Stimulated activated CD8-positive, alpha-beta memory T cell treated with anti-CD3 and anti-CD28 coated beads, Interleukin-2, amount 100 ng/mL, for 48 hours (primary cell): ENCODE measurements around the gene KRT26.
"Not testable (repeated sequence)": the region's sequence is repeated elsewhere in the genome, so short reads cannot be mapped to it uniquely, and the experiment has no call there.

Source experiments
- DNase-seq, 2 donors: peaks; one replicate each; pipeline ENCODE4 v3.0.0-alpha.2; 2020; ENCODE audit warnings: low read depth in 2 of 2

The KRT26 gene

DNA sequence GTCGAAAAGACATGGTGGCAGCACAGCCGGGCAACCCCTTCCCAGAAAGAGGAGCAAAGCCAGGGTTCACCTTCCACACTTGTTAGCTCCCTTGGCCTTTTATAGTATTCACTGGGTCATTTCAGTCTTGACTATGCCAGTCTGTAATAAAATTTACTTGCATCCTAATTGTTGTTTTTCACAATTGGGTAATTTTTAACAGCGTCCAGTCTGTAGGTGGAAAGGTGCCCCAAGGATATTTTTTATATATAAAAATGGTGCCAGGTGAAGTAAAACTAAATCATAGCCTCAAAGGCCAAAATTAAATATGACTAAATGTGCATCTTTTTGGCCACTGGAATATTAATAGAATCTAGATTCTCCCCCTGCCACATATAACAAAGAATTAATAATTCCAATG, at the start of gene KRT26:
TSS of gene KRT26 (minus strand) at position 101 of the 400 bp plus-strand sequence. CDS start at position 13, 88 bp downstream.
- no peak for DNase-seq

GRCh38 chr17:40821536-40821935, 49.5 kb upstream of the KRT26 start:
- DNase-seq, result no peak

GRCh38 chr17:40820228-40820838, 48.3 kb upstream of the KRT26 start:
- no peak for DNase-seq

DNA sequence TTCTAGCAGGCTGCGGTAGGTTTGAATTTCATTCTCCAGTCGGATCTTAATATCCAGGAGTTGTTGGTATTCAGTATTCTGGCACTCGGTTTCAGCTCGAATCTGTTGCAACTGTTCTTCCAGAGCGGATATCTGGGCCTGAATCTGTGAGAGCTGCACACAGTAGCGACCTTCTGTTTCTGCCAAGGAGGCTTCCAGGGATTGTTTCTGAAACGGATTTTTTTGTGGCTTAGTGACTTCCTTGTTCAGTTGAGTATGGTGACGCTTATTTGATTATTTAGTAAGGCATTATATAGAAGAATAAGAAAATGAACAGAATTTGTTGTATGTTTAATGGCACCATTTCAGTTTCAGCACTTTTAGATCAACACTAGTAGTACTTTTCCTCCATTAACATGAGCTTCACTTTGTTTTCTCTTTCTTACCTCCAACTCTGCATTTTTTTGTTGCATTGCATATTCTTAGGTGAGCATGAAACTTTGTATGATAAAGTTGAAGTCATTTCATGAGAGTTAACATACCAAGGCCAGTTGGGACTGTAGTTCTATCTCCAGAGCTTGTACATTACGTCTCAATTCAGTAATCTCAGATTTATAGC, 47.6 kb upstream of the KRT26 start:
- no peak for DNase-seq

GRCh38 chr17:40818733-40819527, 46.9 kb upstream of the KRT26 start:
- peak; percentile 68 to 74 for DNase-seq

GRCh38 chr17:40818343-40818732, 46.3 kb upstream of the KRT26 start:
- no peak for DNase-seq

- DNase-seq, result no peak
Observed at GRCh38 chr17:40817103-40817682, 45.2 kb upstream of the KRT26 start.

DNA sequence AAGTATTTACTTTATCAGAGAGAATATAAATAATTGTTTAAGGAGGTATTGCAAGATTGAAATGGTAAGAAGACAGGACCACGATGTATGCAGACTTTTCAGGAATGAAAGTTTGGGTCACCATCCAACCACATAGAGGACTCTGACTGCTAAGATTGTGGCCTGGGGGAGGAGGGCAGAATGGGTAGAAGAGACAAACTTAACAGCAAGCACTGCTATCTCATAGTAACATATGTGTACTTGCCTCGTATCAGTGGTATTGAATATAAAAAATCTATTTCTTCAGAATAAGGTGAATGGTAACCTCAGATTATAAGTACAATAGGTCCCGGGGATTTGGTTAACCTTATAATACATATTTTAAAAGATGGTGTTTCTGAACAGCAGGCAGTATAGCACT, 44.6 kb upstream of the KRT26 start:
- DNase-seq, result no peak

- DNase-seq, result no peak
Observed at GRCh38 chr17:40815381-40815780, 43.4 kb upstream of the KRT26 start.

GRCh38 chr17:40814657-40815056, 42.7 kb upstream of the KRT26 start:
- DNase-seq, result not testable (repeated sequence)

DNA sequence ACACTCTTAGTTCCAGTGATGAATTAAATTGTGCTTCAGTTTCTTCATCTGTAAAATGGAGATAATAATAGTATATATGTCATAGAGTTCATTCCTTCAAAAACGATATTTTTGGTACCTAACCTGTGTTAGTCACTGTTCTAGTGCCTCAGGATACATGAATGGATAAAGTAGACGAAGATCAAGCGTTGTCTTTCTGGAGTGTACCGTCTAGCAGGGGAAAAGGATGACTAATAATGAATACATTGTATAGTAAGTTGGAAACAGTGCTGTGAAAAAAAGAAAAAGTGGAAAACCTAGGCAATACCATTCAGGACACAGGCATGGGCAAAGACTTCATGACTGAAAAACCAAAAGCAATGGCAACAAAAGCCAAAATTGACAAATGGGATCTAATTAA, 41.8 kb upstream of the KRT26 start:
- no peak for DNase-seq

- no peak for DNase-seq
Observed at GRCh38 chr17:40812639-40813038, 40.6 kb upstream of the KRT26 start.

- DNase-seq, result no peak
Observed at GRCh38 chr17:40810494-40810893, 38.5 kb upstream of the KRT26 start.

GRCh38 chr17:40809721-40810421, 37.9 kb upstream of the KRT26 start:
- no peak for DNase-seq

DNA sequence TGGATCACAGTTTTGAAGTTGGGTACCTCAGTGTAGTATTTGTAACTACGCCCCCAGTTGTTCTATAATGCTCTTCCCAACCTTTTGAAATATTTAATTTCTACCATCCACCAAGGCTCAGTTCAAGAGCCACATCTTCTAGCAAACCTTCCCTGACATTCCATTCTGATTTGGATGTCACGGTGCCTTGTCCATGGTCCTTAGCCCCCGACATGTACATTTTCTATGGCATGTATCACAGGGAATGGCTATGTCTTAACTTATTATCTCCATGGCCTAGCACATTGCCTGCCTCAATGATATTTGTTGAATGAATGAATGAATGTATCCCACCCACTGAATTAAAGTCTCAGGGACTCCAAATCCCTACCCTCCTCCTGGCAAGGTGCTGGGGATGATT, 34.1 kb upstream of the KRT26 start:
- no peak for DNase-seq

DNA sequence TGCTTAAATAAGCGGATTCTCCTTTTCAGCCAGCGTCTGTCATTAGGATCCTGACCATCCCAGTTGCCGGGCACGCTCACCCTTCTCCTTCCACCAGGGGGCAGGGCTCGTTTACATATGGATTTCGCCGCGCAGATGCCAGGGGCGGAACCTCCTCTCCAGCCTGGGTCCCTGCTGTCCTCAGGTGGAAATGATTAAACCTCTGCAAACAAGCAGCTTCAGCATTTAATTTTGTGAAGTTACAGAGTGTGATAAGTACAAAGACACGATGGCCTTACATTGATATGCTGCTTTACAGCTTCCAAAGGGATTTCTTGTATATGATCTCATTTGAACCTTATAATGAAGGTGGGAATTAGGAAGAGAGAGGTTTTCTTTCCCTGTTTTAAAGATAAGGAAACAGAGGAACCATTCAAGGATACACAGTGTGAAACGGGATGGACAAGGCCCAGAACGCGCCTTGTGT, 31.6 kb upstream of the KRT26 start:
- peak; percentile 54 to 67 for DNase-seq

DNA sequence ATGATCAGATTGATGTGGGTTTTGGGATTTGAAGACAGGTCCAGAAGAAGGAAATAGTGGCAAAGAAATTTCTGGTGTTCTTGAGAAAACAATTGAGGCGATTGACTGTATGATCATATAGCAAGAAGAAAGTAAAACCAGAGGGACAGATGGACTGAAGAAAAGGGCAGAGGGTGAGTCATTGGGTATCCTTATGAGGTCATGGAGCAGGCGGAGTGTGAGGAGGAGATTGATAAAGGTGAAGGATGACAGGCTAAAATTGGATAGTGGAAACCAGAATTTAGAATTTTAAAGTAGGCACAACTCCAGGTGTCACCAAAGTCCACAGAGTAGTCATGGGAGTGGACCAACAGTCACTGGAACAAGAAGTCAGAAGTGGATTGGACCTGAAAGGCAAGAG, 29.2 kb upstream of the KRT26 start:
- DNase-seq, result no peak

DNA sequence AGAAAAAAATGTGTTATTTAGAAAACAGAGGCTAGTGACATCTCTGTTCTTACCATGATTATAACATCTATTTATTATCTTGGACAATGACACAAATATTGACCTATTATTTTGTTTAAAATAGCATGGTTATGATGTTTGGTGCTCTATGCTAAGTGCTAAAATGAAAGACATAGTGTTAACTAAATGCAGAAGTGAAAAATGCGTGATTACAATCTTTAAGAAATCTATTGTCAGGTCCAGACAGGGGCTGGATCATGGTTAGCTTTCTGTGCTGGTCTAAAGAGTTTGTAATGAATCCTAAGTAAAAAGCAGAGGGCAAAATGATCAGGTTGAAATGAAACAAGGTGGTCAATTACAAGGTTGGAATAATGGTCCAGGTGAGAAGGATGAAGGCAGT, 28.4 kb upstream of the KRT26 start:
- DNase-seq, result no peak

- no peak for DNase-seq
Observed at GRCh38 chr17:40799859-40800258, 27.9 kb upstream of the KRT26 start, which contains the start of gene KRT28. KRT28 (minus strand) TSS chr17:40799959; CDS start chr17:40799893, 66 bp downstream.

DNA sequence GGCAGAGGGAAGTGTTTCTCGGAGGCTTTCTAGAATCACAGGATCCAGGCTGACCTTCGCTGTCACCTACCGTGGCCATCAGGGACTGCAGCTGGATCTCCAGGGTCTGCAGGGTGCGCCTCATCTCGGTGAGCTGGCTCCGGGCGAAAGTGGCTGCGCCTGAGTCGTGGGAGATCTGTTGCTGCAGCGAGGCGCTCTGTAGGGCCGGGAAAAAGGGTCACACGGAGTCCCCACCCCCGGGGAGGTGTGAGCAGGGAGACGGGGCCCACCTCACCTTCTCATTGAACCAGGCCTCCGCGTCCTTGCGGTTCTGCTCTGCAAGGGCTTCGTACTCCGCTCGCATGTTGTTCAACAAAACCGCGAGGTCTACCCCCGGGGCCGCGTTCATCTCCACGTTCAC, 24.8 kb upstream of the KRT26 start:
- no peak for DNase-seq

GRCh38 chr17:40795019-40795667, 23.1 kb upstream of the KRT26 start:
- no peak for DNase-seq
